HL-60 (cell line): Measurements from ENCODE around the gene SERPINF2.
"Not testable (repeated sequence)": the region's sequence is repeated elsewhere in the genome, so short reads cannot be mapped to it uniquely, and the experiment has no call there.

ENCODE experiments used
- DNase-seq, 2 experiments: peaks; one replicate each; pipeline ENCODE4 v3.0.0-alpha.2; 2010 to 2020; ENCODE audit warnings: low read depth in 1 of 2, low spot score in 1 of 2
- H3K27ac ChIP-seq: fragments of 250-450 bp; sonication (Bioruptor Pico); replicated peaks from 2 replicates; pipeline ENCODE4 v1.5.1; 2020; ENCODE audit warnings: mild to moderate bottlenecking, moderate library complexity
- H3K27me3 ChIP-seq: fragments of 250-450 bp; sonication (Bioruptor Pico); 2 replicates; pipeline ENCODE4 v1.5.1; 2021; ENCODE audit warnings: mild to moderate bottlenecking, moderate library complexity; ENCODE audit not compliant: insufficient read depth, poor library complexity, severe bottlenecking
- H3K4me3 ChIP-seq: replicated peaks from 2 replicates; pipeline ENCODE4 v1.5.1; 2011; ENCODE audit warnings: mild to moderate bottlenecking, control low read depth, low read length; ENCODE audit not compliant: insufficient read depth
- CTCF ChIP-seq: IDR thresholded peaks from one replicate; pipeline ENCODE4 v1.5.1; 2011; ENCODE audit warnings: low read length, control low read depth, inconsistent platforms; ENCODE audit not compliant: insufficient read depth
- GABPA ChIP-seq: IDR thresholded peaks from 2 replicates; pipeline ENCODE4 v1.6.1; 2012; ENCODE audit warnings: low read depth
- POLR2AphosphoS5 ChIP-seq: IDR thresholded peaks from 2 replicates; pipeline ENCODE4 v1.6.1; 2012; ENCODE audit warnings: low read depth
- SPI1 ChIP-seq: IDR thresholded peaks from 2 replicates; pipeline ENCODE4 v1.6.1; 2012; ENCODE audit warnings: low read depth, mild to moderate bottlenecking, borderline replicate concordance
- TF ChIP-seq, protein P1 (sequence below): IDR thresholded peaks from 2 replicates; pipeline ENCODE4 v1.6.1; 2012; ENCODE audit warnings: low read depth; ENCODE audit not compliant: insufficient replicate concordance

Gene SERPINF2

GRCh38 chr17:1716912-1717695 is 25.6 kb upstream of the SERPINF2 start:
- TF ChIP-seq, protein P1, sequence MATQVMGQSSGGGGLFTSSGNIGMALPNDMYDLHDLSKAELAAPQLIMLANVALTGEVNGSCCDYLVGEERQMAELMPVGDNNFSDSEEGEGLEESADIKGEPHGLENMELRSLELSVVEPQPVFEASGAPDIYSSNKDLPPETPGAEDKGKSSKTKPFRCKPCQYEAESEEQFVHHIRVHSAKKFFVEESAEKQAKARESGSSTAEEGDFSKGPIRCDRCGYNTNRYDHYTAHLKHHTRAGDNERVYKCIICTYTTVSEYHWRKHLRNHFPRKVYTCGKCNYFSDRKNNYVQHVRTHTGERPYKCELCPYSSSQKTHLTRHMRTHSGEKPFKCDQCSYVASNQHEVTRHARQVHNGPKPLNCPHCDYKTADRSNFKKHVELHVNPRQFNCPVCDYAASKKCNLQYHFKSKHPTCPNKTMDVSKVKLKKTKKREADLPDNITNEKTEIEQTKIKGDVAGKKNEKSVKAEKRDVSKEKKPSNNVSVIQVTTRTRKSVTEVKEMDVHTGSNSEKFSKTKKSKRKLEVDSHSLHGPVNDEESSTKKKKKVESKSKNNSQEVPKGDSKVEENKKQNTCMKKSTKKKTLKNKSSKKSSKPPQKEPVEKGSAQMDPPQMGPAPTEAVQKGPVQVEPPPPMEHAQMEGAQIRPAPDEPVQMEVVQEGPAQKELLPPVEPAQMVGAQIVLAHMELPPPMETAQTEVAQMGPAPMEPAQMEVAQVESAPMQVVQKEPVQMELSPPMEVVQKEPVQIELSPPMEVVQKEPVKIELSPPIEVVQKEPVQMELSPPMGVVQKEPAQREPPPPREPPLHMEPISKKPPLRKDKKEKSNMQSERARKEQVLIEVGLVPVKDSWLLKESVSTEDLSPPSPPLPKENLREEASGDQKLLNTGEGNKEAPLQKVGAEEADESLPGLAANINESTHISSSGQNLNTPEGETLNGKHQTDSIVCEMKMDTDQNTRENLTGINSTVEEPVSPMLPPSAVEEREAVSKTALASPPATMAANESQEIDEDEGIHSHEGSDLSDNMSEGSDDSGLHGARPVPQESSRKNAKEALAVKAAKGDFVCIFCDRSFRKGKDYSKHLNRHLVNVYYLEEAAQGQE: no peak
- TF ChIP-seq SPI1 (no peak), CTCF (no peak), POLR2AphosphoS5 (no peak)
- peak overlapping the region; percentile 91 for H3K27ac ChIP-seq
- no peaks in the 10 kb centered on the region for H3K27me3 ChIP-seq
- DNase-seq: peak; percentile 69 to 89
- peak overlapping the region; percentile 44 for H3K4me3 ChIP-seq

DNA sequence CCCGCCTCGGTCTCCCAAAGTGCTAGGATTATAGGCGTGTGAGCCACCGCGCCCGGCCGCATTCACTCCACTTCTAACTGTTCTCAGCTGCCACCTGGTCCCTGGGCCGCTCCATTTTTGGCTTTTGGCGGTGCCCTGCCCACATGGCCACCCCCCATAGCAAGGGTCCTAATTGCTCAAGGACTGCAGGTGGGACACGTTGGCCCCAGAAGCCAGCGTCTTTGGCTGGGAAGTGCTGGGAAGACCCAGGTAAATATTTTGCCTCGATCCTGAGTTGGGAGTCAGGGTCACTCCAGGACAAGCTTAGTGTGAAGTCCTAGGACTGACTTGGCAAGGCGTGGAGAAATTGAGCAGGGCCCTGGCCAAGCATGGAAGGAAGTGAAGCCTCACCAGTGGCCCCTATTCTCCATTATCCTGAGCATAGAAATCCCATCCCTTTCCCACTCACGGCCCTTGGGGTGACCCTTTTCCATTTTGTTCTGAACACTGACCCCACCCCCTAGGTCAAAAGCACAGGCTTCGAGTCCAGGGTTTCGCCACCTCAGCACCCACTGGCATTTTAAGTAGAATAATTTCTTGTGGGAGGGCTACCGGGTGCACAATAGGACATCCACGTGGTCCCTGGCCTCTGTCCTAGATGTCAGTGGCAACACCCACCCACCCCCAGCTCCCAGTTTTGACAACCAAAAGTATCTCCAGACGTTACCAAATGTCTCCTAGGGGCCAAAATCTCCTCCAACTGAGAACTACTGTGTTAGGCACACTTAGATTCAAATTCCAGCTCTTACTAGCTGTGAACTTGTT is 24.1 kb upstream of the SERPINF2 start:
- TF ChIP-seq SPI1: no peak
- TF ChIP-seq, protein P1: no peak
- TF ChIP-seq GABPA: no peak
- no peak for DNase-seq
- H3K27me3 ChIP-seq: no peaks in the 10 kb centered on the region
- no peak overlapping the region for H3K27ac ChIP-seq
- H3K4me3 ChIP-seq: no peak overlapping the region

- Histone ChIP-seq H3K27ac (no peak overlapping the region), H3K4me3 (no peak overlapping the region), H3K27me3 (no peaks in the 10 kb centered on the region)
- peak in 1 of 2 experiments; percentile 42 for DNase-seq
- peak; percentile 73 for TF ChIP-seq CTCF
- TF ChIP-seq POLR2AphosphoS5: no peak
Measured at GRCh38 chr17:1720856-1721386, 21.8 kb upstream of the SERPINF2 start.

- not testable (repeated sequence) for DNase-seq, H3K27me3 ChIP-seq, H3K4me3 ChIP-seq, H3K27ac ChIP-seq
Measured at GRCh38 chr17:1722022-1722421, 20.6 kb upstream of the SERPINF2 start.
